Measurements from ENCODE around the gene C1QTNF6. TPM values are rescaled to one million over a fixed set of nuclear protein-coding genes. Genes with fewer than 3 reads are reported as not detected.

Gene C1QTNF6
- total and polyA plus RNA-seq, 2 of the 8 experiments (the other 6 are each of a cell fraction or from before 2014, with no cell fraction given) = 3.1 to 6.5 TPM

DNA sequence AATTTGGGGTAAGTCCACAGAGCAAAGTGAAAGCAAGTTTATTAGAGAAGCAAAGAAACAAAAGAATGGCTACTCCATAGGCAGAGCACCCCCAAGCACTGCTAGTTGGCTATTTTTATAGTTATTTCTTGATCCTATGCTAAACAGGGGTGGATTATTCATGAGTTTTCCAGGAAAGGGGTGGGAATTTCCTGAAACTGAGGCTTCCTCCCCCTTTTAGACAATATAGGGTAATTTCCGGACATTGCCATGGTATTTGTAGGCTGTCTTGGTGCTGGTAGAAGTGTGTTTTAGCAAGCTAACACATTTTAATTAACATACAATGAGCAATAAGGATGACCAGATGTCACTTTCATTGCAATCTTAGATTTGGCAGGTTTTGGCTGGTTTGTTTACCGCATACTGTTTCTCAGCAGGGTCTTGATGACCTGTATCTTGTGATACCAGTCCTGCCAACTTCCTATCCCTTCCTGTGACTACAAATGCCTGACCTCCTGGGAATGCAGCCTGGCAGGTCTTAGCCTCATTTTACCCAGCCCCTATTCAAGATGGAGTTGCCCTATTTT, 937 bp upstream of the C1QTNF6 start:
- H4K20me1 ChIP-seq (replicated peaks in 1 of 2; ENCODE audit: control insufficient read depth in 1 of 2, insufficient read depth in 2 of 2, low read length in 2 of 2) = no peaks in the 10 kb centered on the region
- H3K23me2 ChIP-seq (ENCODE audit: low read depth, low read length) = peaks cover 3% of the 10 kb centered on the region; the same call in 1 of the 2 replicates
- no peak overlapping the region for H3K56ac ChIP-seq (replicated peaks; ENCODE audit: insufficient read length, low read depth, low read length)
- no peak overlapping the region for H3K4ac ChIP-seq (replicated peaks; ENCODE audit: insufficient read length, low read depth, low read length)
- H3K79me2 ChIP-seq (ENCODE audit: control insufficient read depth in 1 of 2, insufficient read depth in 2 of 2, low read length in 2 of 2) = no peaks in the 10 kb centered on the region
- no peak overlapping the region for H3K23ac ChIP-seq (ENCODE audit: insufficient read length)
- H3K9me3 ChIP-seq (ENCODE audit: insufficient read depth in 2 of 2, low read depth in 1 of 2, low read length in 1 of 2) = peaks cover 4 to 6% of the 10 kb centered on the region in 2 experiments; a peak in 3 of 4 replicates
- peaks cover 7 to 23% (median 15%) of the 10 kb centered on the region in 4 experiments for H3K4me1 ChIP-seq (replicated peaks in 1 of 4; ENCODE audit: control insufficient read depth in 3 of 4, insufficient read depth in 4 of 4, low read length in 3 of 4)
- H3K14ac ChIP-seq (ENCODE audit: insufficient read length) = no peak overlapping the region
- TF ChIP-seq TEAD4 (IDR thresholded peaks at IDR 0.05; ENCODE audit: low read depth, low read length) (0 out of 2 replicates have a peak, but pooled peaks have one; percentile 15), EZH2 (IDR thresholded peaks at IDR 0.05; ENCODE audit: low read depth, low read length, severe bottlenecking) (no peak)
- no peak overlapping the region for H3K9ac ChIP-seq (replicated peaks in 1 of 4; ENCODE audit: extremely low read depth in 1 of 4, low read depth in 3 of 4, low read length in 3 of 4)
- H4K91ac ChIP-seq (replicated peaks; ENCODE audit: insufficient read length, low read length) = no peak overlapping the region
- no peaks in the 10 kb centered on the region for H3K79me1 ChIP-seq (ENCODE audit: low read depth, low read length)
- 59% methylated on average over 2 of the region's 2 CpGs; no CpG with 5 or more reads in 1 of the 2 experiments for WGBS, 2 experiments (ENCODE audit: extremely low coverage in 1 of 2, insufficient coverage in 1 of 2, insufficient read length in 1 of 2, insufficient replicate concordance in 2 of 2, low coverage in 1 of 2, low lambda C conversion rate in 2 of 2, missing lambda C conversion rate in 1 of 2)
- H3K4me3 ChIP-seq (ENCODE audit: extremely low read depth in 1 of 4, insufficient read depth in 2 of 4, low read depth in 3 of 4, low read length in 4 of 4) = peak overlapping the region in 1 of 4 experiments; percentile 53; a peak in 3 of 8 replicates
- FAIRE-seq (no peak), DNase-seq (ENCODE audit: low read depth in 1 of 2, low spot score in 2 of 2) (no peak)
- peak overlapping the region; percentile 98 for H2BK12ac ChIP-seq (ENCODE audit: low read depth, low read length)
- no peak overlapping the region for H4K8ac ChIP-seq (ENCODE audit: extremely low read depth, insufficient read depth, low read length)
- no peak overlapping the region for H2AK5ac ChIP-seq (ENCODE audit: low read depth, low read length)
- no peak overlapping the region for H2BK15ac ChIP-seq (ENCODE audit: low read length)
- H3K4me2 ChIP-seq (ENCODE audit: insufficient read depth in 1 of 2, low read depth in 2 of 2, low read length in 2 of 2) = peak overlapping the region; percentile 65 to 73; a peak in 3 of 4 replicates
- peaks cover 0 to 8% (median 0%) of the 10 kb centered on the region in 4 experiments; a peak in 2 of 8 replicates for H3K36me3 ChIP-seq (ENCODE audit: control insufficient read depth in 2 of 4, insufficient read depth in 4 of 4, low read length in 3 of 4)
- peak overlapping the region; percentile 66; the same call in 1 of the 2 replicates for H3K27ac ChIP-seq (ENCODE audit: low read depth, low read length)
- H2AFZ ChIP-seq (ENCODE audit: low read length) = no peak overlapping the region
- ChIA-PET POLR2A (ENCODE audit: partially characterized antibody) (interaction anchor here (1.1 to 2.0 kb wide), 3 partner anchors 8 to 23 kb away, joined by 3 to 14 read pairs (median 8); no protein-coding TSS in a partner anchor), CTCF (ENCODE audit: partially characterized antibody) (interaction anchor here (1.3 to 5.8 kb wide), 2 partner anchors 8 to 11 kb away, joined by 6 to 29 read pairs; no protein-coding TSS in a partner anchor)
- H3K27me3 ChIP-seq (replicated peaks in 1 of 4; ENCODE audit: control insufficient read depth in 3 of 4, extremely low read depth in 1 of 4, insufficient read depth in 3 of 4, low read length in 3 of 4) = no peaks in the 10 kb centered on the region
- H2BK5ac ChIP-seq (ENCODE audit: low read depth, low read length) = peak overlapping the region; percentile 96; the same call in 1 of the 2 replicates
- H3K18ac ChIP-seq (ENCODE audit: extremely low read depth, low read length) = 0 out of 2 replicates have a peak overlapping the region, but pooled peaks have one; percentile 82
- H2BK20ac ChIP-seq (ENCODE audit: low read length) = no peak overlapping the region
- no peak overlapping the region for H2BK120ac ChIP-seq (replicated peaks; ENCODE audit: low read depth, low read length)
- H4K5ac ChIP-seq (ENCODE audit: insufficient read length, low read depth, low read length) = no peak overlapping the region

Measured in H1 (cell line).